T-cell (primary cell): ENCODE results near the gene LCN9. TPM values are rescaled to one million over a fixed set of nuclear protein-coding genes. Genes with fewer than 3 reads are reported as not detected.

Experiments
- ATAC-seq, 4 experiments: fragments of 200-7000 bp in 3 of 4; fragments of 150-1000 bp in 1 of 4; cut with Tn5 transposase; replicated peaks in 1 of 4; 1 replicate in 3 of 4; 2 replicates in 1 of 4; pipeline ENCODE4 v1.10.0; 2021; ENCODE audit warnings: moderate library complexity in 3 of 4, mild to moderate bottlenecking in 2 of 4, moderate number of reproducible peaks in 1 of 4
- CTCF ChIA-PET, 2 donors: fragments of 300-600 bp; sonication (Branson Sonifier 250); formaldehyde crosslinking; loops; one replicate each; lab custom pipeline; 2022; ENCODE audit warnings: antibody characterized with exemption in 2 of 2; lab: Charles Lee
- POLR2A ChIA-PET, 2 donors: fragments of 300-600 bp; sonication (Branson Sonifier 250); formaldehyde crosslinking; loops; one replicate each; lab custom pipeline; 2022; ENCODE audit warnings: antibody characterized with exemption in 2 of 2; lab: Charles Lee
- DNase-seq, 35 experiments: peaks; one replicate each; pipeline versions ENCODE4 v3.0.0 to v3.0.0-alpha.2; 2013 to 2023
- H3K27ac ChIP-seq: one replicate; pipeline ENCODE4 v1.5.1; 2013; ENCODE audit warnings: low read length
- H3K27me3 ChIP-seq, 2 experiments: replicated peaks in 1 of 2; 1 replicate in 1 of 2; 2 replicates in 1 of 2; pipeline versions ENCODE4 v1.6.1 to v1.7.0; 2013; ENCODE audit warnings: low read length in 1 of 2, mixed read lengths in 1 of 2; ENCODE audit not compliant: control insufficient read depth in 2 of 2, insufficient read depth in 2 of 2; ENCODE audit errors: extremely low read depth in 1 of 2
- H3K36me3 ChIP-seq, 2 donors: 1 replicate in 1 of 2; 2 replicates in 1 of 2; pipeline versions ENCODE4 v1.6.1 to v1.7.0; 2013; ENCODE audit warnings: low read length in 1 of 2; ENCODE audit not compliant: control insufficient read depth in 2 of 2, insufficient read depth in 1 of 2; ENCODE audit errors: extremely low read depth in 1 of 2
- H3K4me1 ChIP-seq, 2 experiments: 1 replicate in 1 of 2; 2 replicates in 1 of 2; pipeline versions ENCODE4 v1.6.1 to v1.7.0; 2013; ENCODE audit warnings: low read length in 2 of 2, mixed read lengths in 1 of 2; ENCODE audit not compliant: insufficient read depth in 2 of 2, control insufficient read depth in 1 of 2; ENCODE audit errors: extremely low read depth in 1 of 2
- H3K4me3 ChIP-seq, 2 donors: 1 replicate in 1 of 2; 2 replicates in 1 of 2; pipeline versions ENCODE4 v1.5.1 to v1.7.0; 2013; ENCODE audit warnings: mild to moderate bottlenecking in 2 of 2, low read length in 1 of 2, moderate library complexity in 1 of 2; ENCODE audit not compliant: control insufficient read depth in 1 of 2; ENCODE audit errors: extremely low read depth in 1 of 2
- H3K9me3 ChIP-seq: 2 replicates; pipeline ENCODE4 v1.7.0; 2013
- H3K27ac Mint-ChIP-seq, 2 donors: one replicate each; pipeline ENCODE4 v1.8.0; 2020 to 2021; ENCODE audit warnings: mild to moderate bottlenecking in 2 of 2, mixed read lengths in 2 of 2
- H3K27me3 Mint-ChIP-seq, 2 donors: one replicate each; pipeline ENCODE4 v1.8.0; 2021 to 2022; ENCODE audit warnings: mixed read lengths in 2 of 2
- H3K36me3 Mint-ChIP-seq: one replicate; pipeline ENCODE4 v1.8.0; 2021; ENCODE audit warnings: mixed read lengths
- H3K4me1 Mint-ChIP-seq, 3 donors: one replicate each; pipeline ENCODE4 v1.8.0; 2020 to 2022; ENCODE audit warnings: mixed read lengths in 3 of 3, mild to moderate bottlenecking in 1 of 3
- H3K4me3 Mint-ChIP-seq, 3 donors: one replicate each; pipeline ENCODE4 v1.8.0; 2020 to 2022; ENCODE audit warnings: mild to moderate bottlenecking in 3 of 3, mixed read lengths in 3 of 3, moderate library complexity in 3 of 3
- H3K9me3 Mint-ChIP-seq, 3 donors: one replicate each; pipeline ENCODE4 v1.8.0; 2020 to 2022; ENCODE audit warnings: mixed read lengths in 3 of 3
- WGBS: methylation state at CpG from one replicate; pipeline ENCODE4 v1.1.5; 2013; ENCODE audit warnings: missing lambda C conversion rate; ENCODE audit not compliant: insufficient coverage; 5-methylcytosine and 5-hydroxymethylcytosine counted together
- total RNA-seq, 35 experiments: library from RNA in 6 of 35; stranded (reverse) in 6 of 35; fragments of 120-200 nt in 1 of 35; gene quantifications; one replicate each; pipeline versions ENCODE4 v1.2.1 to v1.2.4 and lab custom pipeline; 2013 to 2026

LCN9 gene
- total RNA-seq, 5 donors from 2014 or later (not counting 1 experiment from before 2014, with no cell fraction given): not detected

DNA sequence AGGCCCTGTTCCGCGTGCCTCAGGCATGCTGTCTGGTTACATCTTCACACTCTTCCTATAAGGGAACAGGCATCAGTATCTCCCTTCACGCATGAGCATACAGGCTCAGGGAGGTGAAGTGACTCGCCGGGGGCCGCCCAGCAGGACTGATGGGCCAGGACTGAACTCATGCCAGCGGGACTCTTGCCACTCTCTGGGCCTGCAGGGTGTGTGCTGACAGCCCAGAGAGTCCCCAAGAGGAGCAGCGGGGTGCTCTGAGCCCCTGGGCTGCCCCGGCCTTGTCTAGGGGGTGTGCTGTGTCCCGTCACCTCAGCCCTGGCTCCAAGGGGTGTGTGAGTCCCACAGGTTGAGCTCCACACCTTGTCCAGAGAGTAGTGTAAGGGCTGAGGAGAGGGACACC is 48.8 kb downstream of the LCN9 start:
- POLR2A ChIA-PET: no interaction called here

GRCh38 chr9:135712613-135713295 is 49.6 kb downstream of the LCN9 start:
- 59% methylated on average over 15 of the region's 16 CpGs for WGBS
- ChIA-PET CTCF (no interaction called here), POLR2A (no interaction called here)
- Histone ChIP-seq H3K4me3 (no peak overlapping the region), H3K27me3 (peaks cover 11 to 63% of the 10 kb centered on the region in 2 experiments), H3K4me1 (peaks cover 0 to 3% of the 10 kb centered on the region in 2 experiments), H3K9me3 (no peaks in the 10 kb centered on the region), H3K27ac (no peak overlapping the region), H3K36me3 (no peaks in the 10 kb centered on the region)
- Mint-ChIP-seq H3K27ac (no peak overlapping the region), H3K9me3 (no peaks in the 10 kb centered on the region), H3K4me1 (no peaks in the 10 kb centered on the region), H3K36me3 (no peaks in the 10 kb centered on the region), H3K27me3 (peaks cover 21 to 37% of the 10 kb centered on the region in 2 donors), H3K4me3 (peak overlapping the region in 1 of 3 donors; percentile 9)
- DNase-seq (no peak), ATAC-seq (no peak)

More for the DNA sequence above, 48.8 kb downstream of the LCN9 start:
- H3K36me3 ChIP-seq: no peaks in the 10 kb centered on the region
- Mint-ChIP-seq H3K27me3 (peaks cover 16 to 33% of the 10 kb centered on the region in 2 donors), H3K36me3 (no peaks in the 10 kb centered on the region), H3K4me3 (no peak overlapping the region), H3K27ac (no peak overlapping the region), H3K9me3 (no peaks in the 10 kb centered on the region), H3K4me1 (no peaks in the 10 kb centered on the region)
- H3K9me3 ChIP-seq: no peaks in the 10 kb centered on the region
- H3K27me3 ChIP-seq: peaks cover 11 to 60% of the 10 kb centered on the region in 2 experiments
- no peak for ATAC-seq
- H3K4me3 ChIP-seq: no peak overlapping the region
- DNase-seq: no peak
- H3K27ac ChIP-seq: no peak overlapping the region
- WGBS: 84% methylated on average over 8 of the region's 10 CpGs
- CTCF ChIA-PET: no interaction called here
- H3K4me1 ChIP-seq: peaks cover 0 to 3% of the 10 kb centered on the region in 2 experiments

DNA sequence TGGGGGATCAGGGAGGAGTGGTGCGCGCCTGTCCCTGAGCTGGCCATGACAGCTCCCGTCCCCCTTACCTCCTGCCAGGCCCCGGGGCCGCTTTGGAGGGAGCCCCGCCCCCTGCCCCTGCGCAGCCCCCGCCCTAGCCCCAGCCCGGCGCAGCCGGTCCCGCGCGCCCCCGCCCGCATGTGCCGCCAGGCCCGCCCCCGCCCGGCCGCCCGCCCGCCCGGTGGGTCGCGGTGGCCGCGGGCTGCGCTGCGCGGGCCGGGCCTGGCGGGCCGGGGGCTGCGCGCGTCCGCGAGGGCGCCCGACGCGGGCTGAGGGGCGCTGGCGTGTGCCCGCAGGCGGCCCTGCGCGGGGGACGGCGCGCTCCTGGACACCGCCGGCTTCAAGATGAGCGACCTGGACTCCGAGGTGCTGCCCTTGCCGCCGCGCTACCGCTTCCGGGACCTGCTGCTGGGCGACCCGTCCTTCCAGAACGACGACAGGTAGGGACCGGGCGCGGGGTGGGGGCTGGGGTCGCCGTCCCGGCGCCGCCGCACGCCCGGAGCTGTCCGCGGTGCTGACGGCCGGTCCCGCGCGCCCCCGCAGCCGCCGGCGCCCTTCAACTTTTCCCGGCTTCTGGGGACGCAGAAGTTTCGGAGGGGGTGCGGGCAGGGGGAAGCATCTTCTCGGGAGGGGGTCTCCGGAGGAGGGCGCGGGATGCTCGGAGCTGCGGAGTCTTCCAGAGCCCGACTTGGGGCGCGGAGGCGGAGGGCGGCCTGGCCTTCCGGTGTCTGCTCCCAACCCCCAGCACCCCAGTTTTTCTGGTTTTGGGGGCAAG is 51.3 kb downstream of the LCN9 start:
- Histone ChIP-seq H3K36me3 (no peaks in the 10 kb centered on the region), H3K4me1 (peaks cover 0 to 3% of the 10 kb centered on the region in 2 experiments), H3K4me3 (no peak overlapping the region), H3K9me3 (no peaks in the 10 kb centered on the region), H3K27me3 (peaks cover 11 to 77% of the 10 kb centered on the region in 2 experiments), H3K27ac (no peak overlapping the region)
- WGBS: 8% methylated on average over 87 of the region's 103 CpGs
- DNase-seq (no peak), ATAC-seq (no peak)
- Mint-ChIP-seq H3K9me3 (no peaks in the 10 kb centered on the region), H3K27ac (no peak overlapping the region), H3K4me1 (no peaks in the 10 kb centered on the region), H3K4me3 (no peak overlapping the region), H3K27me3 (peaks cover 27 to 44% of the 10 kb centered on the region in 2 donors), H3K36me3 (no peaks in the 10 kb centered on the region)
- ChIA-PET POLR2A (no interaction called here), CTCF (no interaction called here)

GRCh38 chr9:135715056-135715595 is 52.0 kb downstream of the LCN9 start:
- Mint-ChIP-seq H3K27me3 (peaks cover 23 to 44% of the 10 kb centered on the region in 2 donors), H3K36me3 (no peaks in the 10 kb centered on the region), H3K9me3 (no peaks in the 10 kb centered on the region), H3K27ac (no peak overlapping the region), H3K4me3 (no peak overlapping the region), H3K4me1 (no peaks in the 10 kb centered on the region)
- WGBS: 37% methylated on average over 14 of the region's 23 CpGs
- no peak overlapping the region for H3K4me3 ChIP-seq
- no peak overlapping the region for H3K27ac ChIP-seq
- no peaks in the 10 kb centered on the region for H3K9me3 ChIP-seq
- POLR2A ChIA-PET: no interaction called here
- ATAC-seq: no peak
- no peak for DNase-seq
- no peaks in the 10 kb centered on the region for H3K36me3 ChIP-seq
- CTCF ChIA-PET: no interaction called here
- peaks cover 11 to 81% of the 10 kb centered on the region in 2 experiments for H3K27me3 ChIP-seq
- peaks cover 0 to 3% of the 10 kb centered on the region in 2 experiments for H3K4me1 ChIP-seq

GRCh38 chr9:135716045-135716444 is 52.9 kb downstream of the LCN9 start:
- Mint-ChIP-seq H3K4me1 (no peaks in the 10 kb centered on the region), H3K27ac (no peak overlapping the region), H3K9me3 (no peaks in the 10 kb centered on the region), H3K36me3 (no peaks in the 10 kb centered on the region), H3K27me3 (peaks cover 23 to 44% of the 10 kb centered on the region in 2 donors), H3K4me3 (no peak overlapping the region)
- H3K27ac ChIP-seq: no peak overlapping the region
- ATAC-seq: no peak
- 70% methylated on average over 6 of the region's 11 CpGs for WGBS
- H3K36me3 ChIP-seq: no peaks in the 10 kb centered on the region
- H3K9me3 ChIP-seq: no peaks in the 10 kb centered on the region
- ChIA-PET CTCF (no interaction called here), POLR2A (no interaction called here)
- DNase-seq: no peak
- peaks cover 0 to 3% of the 10 kb centered on the region in 2 experiments for H3K4me1 ChIP-seq
- H3K27me3 ChIP-seq: peaks cover 11 to 83% of the 10 kb centered on the region in 2 experiments
- no peak overlapping the region for H3K4me3 ChIP-seq
